Thyroid gland (tissue), 4 donors: ENCODE results near the gene KCNJ3.

ENCODE experiments used
- POLR2A ChIP-seq, 2 donors: fragments of 450-650 bp; IDR thresholded peaks; one replicate each; pipeline ENCODE4 v1.6.1; 2017; ENCODE audit warnings: antibody characterized with exemption in 2 of 2, mild to moderate bottlenecking in 2 of 2, moderate library complexity in 1 of 2
- TF ChIP-seq, protein P1 (sequence below), 6 experiments: fragments of 200-600 bp in 3 of 6; fragments of 450-650 bp in 3 of 6; sonication (generic) in 3 of 6; IDR thresholded peaks; one replicate each; pipeline ENCODE4 v1.5.1; 2016 to 2019; ENCODE audit warnings: antibody characterized with exemption in 6 of 6, mild to moderate bottlenecking in 2 of 6, inconsistent platforms in 1 of 6, moderate library complexity in 1 of 6

DNA sequence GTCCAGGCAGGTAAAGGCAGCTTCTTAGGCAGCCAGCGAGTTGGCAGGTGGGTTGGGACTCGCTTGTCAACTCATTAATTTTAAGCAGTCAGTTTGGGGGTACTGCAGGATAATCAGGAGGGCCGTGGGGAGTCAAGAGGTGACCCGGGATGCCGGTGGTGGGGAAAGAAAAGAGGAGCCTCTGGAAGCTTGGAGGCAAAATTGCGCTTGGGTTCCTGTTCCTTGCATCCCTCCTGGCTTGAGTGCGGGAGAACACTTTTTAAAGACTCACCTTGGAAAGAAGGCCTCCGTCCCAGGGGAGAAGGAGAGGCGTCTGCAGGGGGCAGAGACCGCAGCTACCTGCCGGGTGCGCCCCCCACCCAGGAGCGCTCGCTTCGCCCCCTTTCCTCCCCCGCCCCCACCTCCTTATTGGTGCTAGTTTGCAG, at the start of gene KCNJ3:
- TF ChIP-seq, protein P1, sequence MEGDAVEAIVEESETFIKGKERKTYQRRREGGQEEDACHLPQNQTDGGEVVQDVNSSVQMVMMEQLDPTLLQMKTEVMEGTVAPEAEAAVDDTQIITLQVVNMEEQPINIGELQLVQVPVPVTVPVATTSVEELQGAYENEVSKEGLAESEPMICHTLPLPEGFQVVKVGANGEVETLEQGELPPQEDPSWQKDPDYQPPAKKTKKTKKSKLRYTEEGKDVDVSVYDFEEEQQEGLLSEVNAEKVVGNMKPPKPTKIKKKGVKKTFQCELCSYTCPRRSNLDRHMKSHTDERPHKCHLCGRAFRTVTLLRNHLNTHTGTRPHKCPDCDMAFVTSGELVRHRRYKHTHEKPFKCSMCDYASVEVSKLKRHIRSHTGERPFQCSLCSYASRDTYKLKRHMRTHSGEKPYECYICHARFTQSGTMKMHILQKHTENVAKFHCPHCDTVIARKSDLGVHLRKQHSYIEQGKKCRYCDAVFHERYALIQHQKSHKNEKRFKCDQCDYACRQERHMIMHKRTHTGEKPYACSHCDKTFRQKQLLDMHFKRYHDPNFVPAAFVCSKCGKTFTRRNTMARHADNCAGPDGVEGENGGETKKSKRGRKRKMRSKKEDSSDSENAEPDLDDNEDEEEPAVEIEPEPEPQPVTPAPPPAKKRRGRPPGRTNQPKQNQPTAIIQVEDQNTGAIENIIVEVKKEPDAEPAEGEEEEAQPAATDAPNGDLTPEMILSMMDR (IDR thresholded peaks at IDR 0.05): no peak
- no peak for TF ChIP-seq POLR2A (IDR thresholded peaks at IDR 0.05)
